A549 (cell line): ENCODE measurements around the gene ENTPD8. TPM values are rescaled to one million over a fixed set of nuclear protein-coding genes. Genes with fewer than 3 reads are reported as not detected.

Source experiments
- ATAC-seq, 2 experiments: fragments of 200-7000 bp in 1 of 2; fragments of >200 bp in 1 of 2; cut with Nextera tagmentation in 1 of 2; cut with Tn5 transposase in 1 of 2; 3 replicates each; pipeline versions ENCODE4 v1.8.0 to v1.9.1; 2018 to 2020; ENCODE audit warnings: mild to moderate bottlenecking in 1 of 2, moderate library complexity in 1 of 2
- CTCF ChIA-PET: fragments of 300-600 bp; sonication (Branson Sonifier 250); formaldehyde crosslinking; extraction: SDS; loops from one replicate; lab custom pipeline; 2021; ENCODE audit warnings: antibody characterized with exemption, inconsistent platforms; lab: Yijun Ruan, JAX
- POLR2A ChIA-PET: fragments of 350-600 bp; formaldehyde crosslinking; extraction: SDS; loops from one replicate; lab custom pipeline; 2021; ENCODE audit warnings: antibody characterized with exemption, inconsistent platforms; lab: Yijun Ruan, JAX
- DNase-seq, 2 experiments: peaks; one replicate each; pipeline versions ENCODE4 v3.0.0 to v3.0.0-alpha.2; 2011 to 2016; ENCODE audit warnings: low read depth in 1 of 2, low spot score in 1 of 2
- FAIRE-seq: peaks from 2 replicates; lab custom pipeline; 2011; peaks lifted over from hg19 to GRCh38; lab: Jason Lieb, UNC
- H3K27ac ChIP-seq, 2 experiments: fragments of >200 bp; sonication (Bioruptor Twin); formaldehyde crosslinking; 3 replicates each; pipeline ENCODE4 v1.5.1; 2016 to 2017
- H3K4me1 ChIP-seq: fragments of >200 bp; sonication (Bioruptor Twin); formaldehyde crosslinking; 3 replicates; pipeline ENCODE4 v1.6.1; 2016
- H3K4me2 ChIP-seq: fragments of >200 bp; sonication (Bioruptor Twin); formaldehyde crosslinking; 3 replicates; pipeline ENCODE4 v1.6.1; 2016
- H3K4me3 ChIP-seq: fragments of >200 bp; sonication (Bioruptor Twin); formaldehyde crosslinking; 3 replicates; pipeline ENCODE4 v1.5.1; 2016
- H3K9me3 ChIP-seq: fragments of >200 bp; sonication (Bioruptor Twin); formaldehyde crosslinking; 3 replicates; pipeline ENCODE4 v1.6.1; 2016
- BHLHE40 ChIP-seq: IDR thresholded peaks from 2 replicates; pipeline ENCODE4 v1.6.1; 2012; ENCODE audit warnings: low read depth, low read length, inconsistent platforms
- CHD2 ChIP-seq: fragments of 150-350 bp; IDR thresholded peaks from 2 replicates; pipeline ENCODE4 v1.6.1; 2014; ENCODE audit warnings: low read length; ENCODE audit not compliant: partially characterized antibody
- EP300 ChIP-seq, 2 experiments: fragments of >200 bp; sonication (Bioruptor Twin); formaldehyde crosslinking; IDR thresholded peaks; 2 replicates in 1 of 2; 3 replicates in 1 of 2; pipeline ENCODE4 v1.6.1; 2016 to 2017
- FOSB ChIP-seq: fragments of 250-450 bp; sonication (Bioruptor Pico); IDR thresholded peaks from 2 replicates; pipeline ENCODE4 v1.5.0; 2020; ENCODE audit warnings: mild to moderate bottlenecking, moderate library complexity
- FOSL2 ChIP-seq, 2 experiments: fragments of 450-650 bp in 1 of 2; fragments of >200 bp in 1 of 2; sonication (Bioruptor Twin) in 1 of 2; formaldehyde crosslinking; IDR thresholded peaks; 2 replicates each; pipeline versions ENCODE4 v1.5.0 to v1.6.1; 2016 to 2020; ENCODE audit warnings: mild to moderate bottlenecking in 1 of 2, moderate library complexity in 1 of 2
- JUNB ChIP-seq: fragments of >200 bp; sonication (Bioruptor Twin); formaldehyde crosslinking; IDR thresholded peaks from 2 replicates; pipeline ENCODE4 v1.6.1; 2016
- MAFK ChIP-seq: fragments of 450-650 bp; IDR thresholded peaks from 2 replicates; pipeline ENCODE4 v1.6.1; 2014; ENCODE audit not compliant: partially characterized antibody
- NR3C1 ChIP-seq: fragments of >200 bp; sonication (Bioruptor Twin); formaldehyde crosslinking; IDR thresholded peaks from 3 replicates; pipeline ENCODE4 v1.6.1; 2017
- POLR2A ChIP-seq: IDR thresholded peaks from 2 replicates; pipeline ENCODE4 v1.6.1; 2012; ENCODE audit warnings: mild to moderate bottlenecking, low read length
- RCOR1 ChIP-seq: fragments of 150-350 bp; IDR thresholded peaks from 2 replicates; pipeline ENCODE4 v1.6.1; 2014; ENCODE audit warnings: antibody characterized with exemption, low read length, low read depth
- RFX5 ChIP-seq: fragments of 450-650 bp; IDR thresholded peaks from 2 replicates; pipeline ENCODE4 v1.7.1; 2014; ENCODE audit warnings: antibody characterized with exemption, mild to moderate bottlenecking, moderate library complexity
- SMC3 ChIP-seq: fragments of >200 bp; sonication (Bioruptor Twin); formaldehyde crosslinking; IDR thresholded peaks from 3 replicates; pipeline ENCODE4 v1.6.1; 2018; ENCODE audit warnings: inconsistent platforms
- ZC3H11A ChIP-seq: fragments of 450-650 bp; IDR thresholded peaks from 2 replicates; pipeline ENCODE4 v1.6.1; 2014; ENCODE audit warnings: antibody characterized with exemption, mild to moderate bottlenecking
- ZSCAN20 ChIP-seq: fragments of 250-450 bp; sonication (Bioruptor Pico); IDR thresholded peaks from 2 replicates; pipeline ENCODE4 v1.8.0; 2022; ENCODE audit warnings: mild to moderate bottlenecking, moderate library complexity
- WGBS: methylation state at CpG from one replicate; pipeline ENCODE4 v1.1.6; 2017; ENCODE audit errors: missing lambda C conversion rate; 5-methylcytosine and 5-hydroxymethylcytosine counted together
- polyA plus RNA-seq, 4 experiments: library from polyadenylated mRNA; depleted of rRNA in 3 of 4; stranded (reverse); fragments of >200 nt; fragmentation: RNase III in 1 of 4; extraction: RNeasy Plus Mini Kit Qiagen cat#74134 plus additional on column Dnase treatment in 1 of 4; gene quantifications; 2 replicates in 3 of 4; 3 replicates in 1 of 4; pipeline ENCODE4 v1.2.3, GENCODE V29; 2011 to 2017
- TF ChIP-seq, protein P1 (sequence below): fragments of 250-450 bp; sonication (Bioruptor Pico); IDR thresholded peaks from 2 replicates; pipeline ENCODE4 v1.5.0; 2021; ENCODE audit warnings: mild to moderate bottlenecking, moderate library complexity, borderline replicate concordance
- TF ChIP-seq, protein P2 (sequence below): fragments of >200 bp; sonication (Bioruptor Twin); formaldehyde crosslinking; IDR thresholded peaks from 2 replicates; pipeline ENCODE4 v1.6.1; 2016
- TF ChIP-seq, protein P3 (sequence below): IDR thresholded peaks from 2 replicates; pipeline ENCODE4 v1.6.1; 2012
- TF ChIP-seq, protein P4 (sequence below): IDR thresholded peaks from 2 replicates; pipeline ENCODE4 v1.6.1; 2012; ENCODE audit warnings: low read depth, borderline replicate concordance
- TF ChIP-seq, protein P5 (sequence below): fragments of 450-650 bp; IDR thresholded peaks from 2 replicates; pipeline ENCODE4 v1.6.1; 2014; ENCODE audit warnings: antibody characterized with exemption
- TF ChIP-seq, protein P6 (sequence below): IDR thresholded peaks from 2 replicates; pipeline ENCODE4 v1.6.1; 2012
- TF ChIP-seq, protein P7 (sequence below): fragments of 250-450 bp; sonication (Bioruptor Pico); IDR thresholded peaks from 2 replicates; pipeline ENCODE4 v1.5.0; 2020; ENCODE audit warnings: low read depth, mild to moderate bottlenecking, moderate library complexity
- TF ChIP-seq, protein P8 (sequence below): fragments of 200-600 bp; sonication (generic); IDR thresholded peaks from 2 replicates; pipeline ENCODE4 v1.6.1; 2016; ENCODE audit warnings: antibody characterized with exemption, mild to moderate bottlenecking, moderate library complexity

Gene ENTPD8
- polyA plus RNA-seq, 2 of the 4 experiments (the other 2 are of a cell fraction), result 0.18 to 0.36 TPM

DNA sequence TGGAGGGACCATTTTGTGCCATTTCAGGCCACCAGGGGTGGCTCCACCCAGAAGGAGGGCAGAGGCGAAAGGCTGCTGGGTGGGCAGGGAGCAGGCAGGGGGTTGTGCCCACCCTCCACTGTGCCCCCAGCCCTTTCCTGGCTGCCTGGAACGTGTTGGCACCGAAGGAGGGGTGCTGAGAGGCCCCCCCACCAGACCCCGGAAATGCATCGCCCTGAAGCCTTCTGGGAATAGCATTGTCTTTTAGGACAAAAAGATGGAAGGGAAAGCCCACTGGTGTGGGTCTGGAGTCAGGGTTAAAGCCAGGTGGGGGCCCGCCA lies 12.9 kb downstream of the ENTPD8 start:
- TF ChIP-seq RFX5, result no peak
- no peak for TF ChIP-seq NR3C1
- no peak for TF ChIP-seq POLR2A
- TF ChIP-seq, protein P1, sequence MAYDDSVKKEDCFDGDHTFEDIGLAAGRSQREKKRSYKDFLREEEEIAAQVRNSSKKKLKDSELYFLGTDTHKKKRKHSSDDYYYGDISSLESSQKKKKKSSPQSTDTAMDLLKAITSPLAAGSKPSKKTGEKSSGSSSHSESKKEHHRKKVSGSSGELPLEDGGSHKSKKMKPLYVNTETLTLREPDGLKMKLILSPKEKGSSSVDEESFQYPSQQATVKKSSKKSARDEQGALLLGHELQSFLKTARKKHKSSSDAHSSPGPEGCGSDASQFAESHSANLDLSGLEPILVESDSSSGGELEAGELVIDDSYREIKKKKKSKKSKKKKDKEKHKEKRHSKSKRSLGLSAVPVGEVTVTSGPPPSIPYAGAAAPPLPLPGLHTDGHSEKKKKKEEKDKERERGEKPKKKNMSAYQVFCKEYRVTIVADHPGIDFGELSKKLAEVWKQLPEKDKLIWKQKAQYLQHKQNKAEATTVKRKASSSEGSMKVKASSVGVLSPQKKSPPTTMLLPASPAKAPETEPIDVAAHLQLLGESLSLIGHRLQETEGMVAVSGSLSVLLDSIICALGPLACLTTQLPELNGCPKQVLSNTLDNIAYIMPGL, result no peak
- TF ChIP-seq, protein P2, sequence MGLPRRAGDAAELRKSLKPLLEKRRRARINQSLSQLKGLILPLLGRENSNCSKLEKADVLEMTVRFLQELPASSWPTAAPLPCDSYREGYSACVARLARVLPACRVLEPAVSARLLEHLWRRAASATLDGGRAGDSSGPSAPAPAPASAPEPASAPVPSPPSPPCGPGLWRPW, result no peak
- no peak for TF ChIP-seq CHD2
- TF ChIP-seq, protein P3, sequence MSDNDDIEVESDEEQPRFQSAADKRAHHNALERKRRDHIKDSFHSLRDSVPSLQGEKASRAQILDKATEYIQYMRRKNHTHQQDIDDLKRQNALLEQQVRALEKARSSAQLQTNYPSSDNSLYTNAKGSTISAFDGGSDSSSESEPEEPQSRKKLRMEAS, result no peak
- TF ChIP-seq MAFK, result no peak
- TF ChIP-seq BHLHE40, result no peak
- ATAC-seq (no peak), DNase-seq (no peak), FAIRE-seq (no peak)
- ChIA-PET POLR2A (no interaction called here), CTCF (interaction anchor here (0.8 to 8.1 kb wide), 2 partner anchors 11 to 16 kb away, joined by 3 to 98 read pairs; partner anchors contain the start of gene ENTPD8)
- Histone ChIP-seq H3K4me2 (no peak overlapping the region), H3K4me1 (peaks cover 20% of the 10 kb centered on the region; the same call in 1 of the 3 replicates), H3K9me3 (no peaks in the 10 kb centered on the region), H3K27ac (no peak overlapping the region), H3K4me3 (no peak overlapping the region)
- 89% methylated on average over 4 of the region's 6 CpGs for WGBS

DNA sequence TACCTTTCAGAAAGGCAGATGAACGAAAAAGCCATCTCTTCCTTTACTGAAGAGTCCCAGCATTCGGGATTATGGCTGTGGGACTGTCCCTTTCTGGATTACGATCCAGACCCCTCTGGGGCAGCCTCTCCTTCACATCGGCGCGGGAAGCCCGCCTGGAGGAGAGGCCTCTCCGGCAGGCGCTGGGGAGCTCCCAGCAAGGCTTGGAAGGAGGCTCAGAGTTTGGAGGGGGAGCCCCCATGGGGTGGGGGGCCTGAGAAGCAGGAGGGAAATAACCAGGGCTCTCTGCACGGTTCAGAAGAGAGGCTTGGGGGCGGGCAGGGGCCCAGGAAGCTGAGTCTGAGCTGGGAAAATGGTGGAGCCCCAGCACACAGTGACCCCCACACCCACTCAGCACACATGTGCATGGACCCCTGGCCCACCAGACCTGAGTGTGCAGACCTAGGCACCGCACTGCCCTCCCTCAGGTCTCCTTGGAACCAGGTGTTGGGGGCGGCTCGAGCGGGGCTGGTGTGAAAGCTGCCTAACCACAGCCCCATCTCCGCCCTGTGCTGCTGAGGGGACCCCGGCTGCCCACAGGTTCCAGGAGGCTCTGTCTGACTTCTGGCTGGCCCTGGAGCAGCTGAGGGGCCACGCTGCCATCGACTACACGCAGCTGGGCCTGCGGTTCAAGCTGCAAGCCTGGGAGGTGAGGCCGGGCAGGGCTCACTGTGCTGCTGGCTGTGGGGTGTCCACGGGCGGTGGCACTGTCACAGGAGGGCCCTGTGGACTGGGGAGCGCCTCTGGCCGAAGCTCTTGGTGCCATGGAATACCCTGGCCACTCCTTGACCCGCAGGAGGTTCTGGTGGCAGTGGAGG lies 13.5 kb downstream of the ENTPD8 start:
- FAIRE-seq (no peak), DNase-seq (no peak), ATAC-seq (no peak)
- no peak overlapping the region for H3K4me3 ChIP-seq
- no peak overlapping the region for H3K4me2 ChIP-seq
- POLR2A ChIA-PET, result no interaction called here
- H3K9me3 ChIP-seq, result no peaks in the 10 kb centered on the region
- H3K4me1 ChIP-seq, result peaks cover 20% of the 10 kb centered on the region; the same call in 1 of the 3 replicates
- no peak overlapping the region for H3K27ac ChIP-seq
- 94% methylated on average over 11 of the region's 27 CpGs for WGBS
- TF ChIP-seq, protein P4, sequence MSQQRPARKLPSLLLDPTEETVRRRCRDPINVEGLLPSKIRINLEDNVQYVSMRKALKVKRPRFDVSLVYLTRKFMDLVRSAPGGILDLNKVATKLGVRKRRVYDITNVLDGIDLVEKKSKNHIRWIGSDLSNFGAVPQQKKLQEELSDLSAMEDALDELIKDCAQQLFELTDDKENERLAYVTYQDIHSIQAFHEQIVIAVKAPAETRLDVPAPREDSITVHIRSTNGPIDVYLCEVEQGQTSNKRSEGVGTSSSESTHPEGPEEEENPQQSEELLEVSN, result no peak
- TF ChIP-seq JUNB (no peak), ZSCAN20 (CRISPR knock-in tag) (no peak), FOSB (CRISPR knock-in tag) (no peak), ZC3H11A (no peak)
- CTCF ChIA-PET, result interaction anchor here (0.8 to 8.1 kb wide), 2 partner anchors 11 to 17 kb away, joined by 3 to 98 read pairs; partner anchors contain the start of gene ENTPD8

DNA sequence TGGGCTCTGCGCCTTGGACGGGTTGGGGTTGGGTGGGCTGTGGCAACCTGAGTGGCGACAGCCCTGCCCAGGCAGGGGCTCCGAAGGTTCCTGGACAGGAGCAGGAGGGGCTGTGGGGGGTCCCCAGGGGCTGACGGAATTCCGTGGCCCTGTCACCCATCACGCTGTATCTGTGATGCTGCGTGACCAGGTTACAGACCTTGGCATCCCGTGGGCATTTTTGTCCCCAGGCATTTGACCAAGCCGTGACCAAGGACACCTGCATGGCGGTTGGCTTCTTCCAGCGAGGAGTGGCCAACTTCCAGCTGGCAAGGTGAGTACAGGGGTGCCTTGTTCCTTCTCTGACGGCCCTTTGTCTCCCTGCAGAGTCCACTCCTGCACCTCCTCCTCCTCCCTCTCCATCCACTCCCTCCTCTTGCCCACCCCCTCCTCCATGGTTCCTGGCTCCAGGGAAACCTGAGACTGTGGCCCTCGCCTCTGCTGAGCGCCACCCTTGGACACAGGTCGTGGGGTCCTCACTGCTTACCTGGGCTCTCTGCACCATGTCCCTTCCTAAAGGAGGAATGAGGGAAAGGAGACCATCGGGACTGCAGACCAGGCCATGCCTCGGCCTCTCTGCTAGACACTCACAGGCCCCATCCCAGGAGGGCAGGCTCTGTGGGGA lies 15.0 kb downstream of the ENTPD8 start:
- DNase-seq (no peak), ATAC-seq (no peak), FAIRE-seq (no peak)
- Histone ChIP-seq H3K4me2 (no peak overlapping the region), H3K4me1 (peaks cover 26% of the 10 kb centered on the region; the same call in 2 of the 3 replicates), H3K9me3 (no peaks in the 10 kb centered on the region), H3K4me3 (no peak overlapping the region), H3K27ac (no peak overlapping the region)
- TF ChIP-seq EP300 (IDR thresholded peaks at IDR 0.05) (no peak), RCOR1 (no peak), FOSL2 (IDR thresholded peaks at IDR 0.05) (no peak), FOSL2 (CRISPR knock-in tag; IDR thresholded peaks at IDR 0.05) (no peak), SMC3 (no peak)
- TF ChIP-seq, protein P5, sequence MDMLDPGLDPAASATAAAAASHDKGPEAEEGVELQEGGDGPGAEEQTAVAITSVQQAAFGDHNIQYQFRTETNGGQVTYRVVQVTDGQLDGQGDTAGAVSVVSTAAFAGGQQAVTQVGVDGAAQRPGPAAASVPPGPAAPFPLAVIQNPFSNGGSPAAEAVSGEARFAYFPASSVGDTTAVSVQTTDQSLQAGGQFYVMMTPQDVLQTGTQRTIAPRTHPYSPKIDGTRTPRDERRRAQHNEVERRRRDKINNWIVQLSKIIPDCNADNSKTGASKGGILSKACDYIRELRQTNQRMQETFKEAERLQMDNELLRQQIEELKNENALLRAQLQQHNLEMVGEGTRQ, result no peak
- TF ChIP-seq, protein P6, sequence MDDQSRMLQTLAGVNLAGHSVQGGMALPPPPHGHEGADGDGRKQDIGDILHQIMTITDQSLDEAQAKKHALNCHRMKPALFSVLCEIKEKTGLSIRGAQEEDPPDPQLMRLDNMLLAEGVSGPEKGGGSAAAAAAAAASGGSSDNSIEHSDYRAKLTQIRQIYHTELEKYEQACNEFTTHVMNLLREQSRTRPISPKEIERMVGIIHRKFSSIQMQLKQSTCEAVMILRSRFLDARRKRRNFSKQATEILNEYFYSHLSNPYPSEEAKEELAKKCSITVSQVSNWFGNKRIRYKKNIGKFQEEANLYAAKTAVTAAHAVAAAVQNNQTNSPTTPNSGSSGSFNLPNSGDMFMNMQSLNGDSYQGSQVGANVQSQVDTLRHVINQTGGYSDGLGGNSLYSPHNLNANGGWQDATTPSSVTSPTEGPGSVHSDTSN, result no peak
- TF ChIP-seq, protein P7, sequence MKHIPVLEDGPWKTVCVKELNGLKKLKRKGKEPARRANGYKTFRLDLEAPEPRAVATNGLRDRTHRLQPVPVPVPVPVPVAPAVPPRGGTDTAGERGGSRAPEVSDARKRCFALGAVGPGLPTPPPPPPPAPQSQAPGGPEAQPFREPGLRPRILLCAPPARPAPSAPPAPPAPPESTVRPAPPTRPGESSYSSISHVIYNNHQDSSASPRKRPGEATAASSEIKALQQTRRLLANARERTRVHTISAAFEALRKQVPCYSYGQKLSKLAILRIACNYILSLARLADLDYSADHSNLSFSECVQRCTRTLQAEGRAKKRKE (CRISPR knock-in tag), result no peak
- TF ChIP-seq, protein P8, sequence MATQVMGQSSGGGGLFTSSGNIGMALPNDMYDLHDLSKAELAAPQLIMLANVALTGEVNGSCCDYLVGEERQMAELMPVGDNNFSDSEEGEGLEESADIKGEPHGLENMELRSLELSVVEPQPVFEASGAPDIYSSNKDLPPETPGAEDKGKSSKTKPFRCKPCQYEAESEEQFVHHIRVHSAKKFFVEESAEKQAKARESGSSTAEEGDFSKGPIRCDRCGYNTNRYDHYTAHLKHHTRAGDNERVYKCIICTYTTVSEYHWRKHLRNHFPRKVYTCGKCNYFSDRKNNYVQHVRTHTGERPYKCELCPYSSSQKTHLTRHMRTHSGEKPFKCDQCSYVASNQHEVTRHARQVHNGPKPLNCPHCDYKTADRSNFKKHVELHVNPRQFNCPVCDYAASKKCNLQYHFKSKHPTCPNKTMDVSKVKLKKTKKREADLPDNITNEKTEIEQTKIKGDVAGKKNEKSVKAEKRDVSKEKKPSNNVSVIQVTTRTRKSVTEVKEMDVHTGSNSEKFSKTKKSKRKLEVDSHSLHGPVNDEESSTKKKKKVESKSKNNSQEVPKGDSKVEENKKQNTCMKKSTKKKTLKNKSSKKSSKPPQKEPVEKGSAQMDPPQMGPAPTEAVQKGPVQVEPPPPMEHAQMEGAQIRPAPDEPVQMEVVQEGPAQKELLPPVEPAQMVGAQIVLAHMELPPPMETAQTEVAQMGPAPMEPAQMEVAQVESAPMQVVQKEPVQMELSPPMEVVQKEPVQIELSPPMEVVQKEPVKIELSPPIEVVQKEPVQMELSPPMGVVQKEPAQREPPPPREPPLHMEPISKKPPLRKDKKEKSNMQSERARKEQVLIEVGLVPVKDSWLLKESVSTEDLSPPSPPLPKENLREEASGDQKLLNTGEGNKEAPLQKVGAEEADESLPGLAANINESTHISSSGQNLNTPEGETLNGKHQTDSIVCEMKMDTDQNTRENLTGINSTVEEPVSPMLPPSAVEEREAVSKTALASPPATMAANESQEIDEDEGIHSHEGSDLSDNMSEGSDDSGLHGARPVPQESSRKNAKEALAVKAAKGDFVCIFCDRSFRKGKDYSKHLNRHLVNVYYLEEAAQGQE, result no peak
- 89% methylated on average over 16 of the region's 18 CpGs for WGBS
- CTCF ChIA-PET, result interaction anchor here (1.1 to 8.1 kb wide), 2 partner anchors 19 to 152 kb away, joined by 3 to 98 read pairs; partner anchors contain the start of gene ENTPD8
- POLR2A ChIA-PET, result no interaction called here
